HUES48 (cell line): ENCODE measurements around the gene ESRRB.

Source experiments
- H3K27ac ChIP-seq: one replicate; pipeline ENCODE4 v1.7.0; 2013; ENCODE audit warnings: low read depth, low read length, inconsistent platforms
- H3K27me3 ChIP-seq: 2 replicates; pipeline ENCODE4 v1.6.1; 2013; ENCODE audit warnings: mild to moderate bottlenecking, low read length; ENCODE audit not compliant: control insufficient read depth, insufficient read depth
- H3K36me3 ChIP-seq: 2 replicates; pipeline ENCODE4 v1.6.1; 2013; ENCODE audit warnings: low read length; ENCODE audit not compliant: control insufficient read depth, insufficient read depth
- H3K4me1 ChIP-seq: 2 replicates; pipeline ENCODE4 v1.6.1; 2013; ENCODE audit warnings: mild to moderate bottlenecking, low read length; ENCODE audit not compliant: control insufficient read depth, insufficient read depth
- H3K4me3 ChIP-seq: 2 replicates; pipeline ENCODE4 v1.5.1; 2013; ENCODE audit warnings: mild to moderate bottlenecking, low read depth, low read length
- H3K9ac ChIP-seq: 2 replicates; pipeline ENCODE4 v1.6.1; 2013; ENCODE audit warnings: mild to moderate bottlenecking, low read depth, low read length, moderate library complexity
- H3K9me3 ChIP-seq: 2 replicates; pipeline ENCODE4 v1.6.1; 2013; ENCODE audit warnings: low read length; ENCODE audit not compliant: control insufficient read depth, insufficient read depth

ESRRB gene

DNA sequence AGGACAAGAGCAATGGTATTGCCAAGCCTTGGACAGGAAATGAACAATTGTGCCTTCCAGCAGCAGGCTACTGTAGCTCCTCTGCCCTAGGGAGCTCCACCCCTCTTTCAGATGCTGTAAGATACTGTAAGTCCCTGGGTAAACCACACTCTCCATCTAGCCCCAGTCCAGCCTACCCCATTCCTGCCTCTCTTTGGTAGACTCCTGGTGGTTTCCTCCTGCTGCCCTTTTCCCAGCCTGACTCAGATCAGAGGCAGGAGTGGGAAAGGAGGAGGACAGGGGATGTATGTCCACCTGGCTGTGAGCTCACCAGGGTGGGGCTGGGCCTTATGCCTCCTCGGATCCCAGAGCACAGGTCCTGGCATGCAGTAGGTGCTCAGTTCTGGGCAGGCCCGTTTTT is 174.6 kb downstream of the ESRRB start:
- Histone ChIP-seq H3K9ac (no peak overlapping the region), H3K36me3 (no peaks in the 10 kb centered on the region), H3K4me1 (peaks cover 10% of the 10 kb centered on the region; the same call in 1 of the 2 replicates), H3K27me3 (no peaks in the 10 kb centered on the region), H3K4me3 (no peak overlapping the region), H3K27ac (peak overlapping the region; percentile 25), H3K9me3 (no peaks in the 10 kb centered on the region)

DNA sequence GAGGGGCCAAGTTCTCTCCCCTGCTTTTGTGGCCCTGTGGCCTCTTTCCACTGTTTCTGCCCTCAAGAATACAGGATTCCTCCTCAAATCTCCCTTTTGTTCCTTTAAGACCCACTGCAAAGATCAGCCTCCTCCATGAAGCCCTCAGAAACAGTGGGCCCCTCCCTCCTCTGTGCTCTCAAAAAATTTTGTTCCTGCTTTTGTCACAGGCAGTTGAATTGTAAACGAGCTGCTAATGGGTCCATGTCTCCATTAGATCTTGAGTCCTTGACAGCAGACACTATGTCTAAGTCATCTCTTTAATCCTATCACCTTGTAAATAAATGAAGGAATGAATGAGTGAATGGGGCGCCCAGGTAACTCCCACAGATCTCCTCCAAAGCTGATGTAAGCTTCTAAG is 175.2 kb downstream of the ESRRB start:
- no peaks in the 10 kb centered on the region for H3K27me3 ChIP-seq

More for the DNA sequence above, 175.2 kb downstream of the ESRRB start:
- no peaks in the 10 kb centered on the region for H3K9me3 ChIP-seq
- peak overlapping the region; percentile 25 for H3K27ac ChIP-seq
- peaks cover 10% of the 10 kb centered on the region; the same call in 1 of the 2 replicates for H3K4me1 ChIP-seq
- no peak overlapping the region for H3K9ac ChIP-seq
- no peak overlapping the region for H3K4me3 ChIP-seq
- H3K36me3 ChIP-seq = no peaks in the 10 kb centered on the region
